SK-N-SH treated with all-trans-retinoic acid at 6 μM for 48 hours (cell line): ENCODE results near the gene FCHSD2.

Source experiments
- ARNTL ChIP-seq: fragments of 450-650 bp; formaldehyde crosslinking; IDR thresholded peaks from 2 replicates; pipeline ENCODE4 v1.5.0; 2020; ENCODE audit warnings: low read depth, mild to moderate bottlenecking, moderate library complexity, borderline replicate concordance
- PATZ1 ChIP-seq: fragments of 250-450 bp; sonication (Bioruptor Pico); IDR thresholded peaks from 2 replicates; pipeline ENCODE4 v1.8.0; 2020; ENCODE audit warnings: mild to moderate bottlenecking, moderate library complexity, borderline replicate concordance
- PPARA ChIP-seq: fragments of 250-450 bp; sonication (Bioruptor Pico); IDR thresholded peaks from 2 replicates; pipeline ENCODE4 v1.5.0; 2020; ENCODE audit warnings: mild to moderate bottlenecking, borderline replicate concordance
- ZFP30 ChIP-seq: fragments of 450-650 bp; formaldehyde crosslinking; IDR thresholded peaks from 2 replicates; pipeline ENCODE4 v1.5.0; 2022; ENCODE audit warnings: mild to moderate bottlenecking, moderate library complexity
- TF ChIP-seq, protein P1 (sequence below): fragments of 250-450 bp; sonication (Bioruptor Pico); IDR thresholded peaks from 2 replicates; pipeline ENCODE4 v1.8.0; 2021; ENCODE audit warnings: low read depth, mild to moderate bottlenecking, moderate library complexity, borderline replicate concordance
- TF ChIP-seq, protein P2 (sequence below): fragments of 250-450 bp; sonication (Bioruptor Pico); IDR thresholded peaks from 2 replicates; pipeline ENCODE4 v1.5.1; 2020; ENCODE audit warnings: low read depth, mild to moderate bottlenecking, moderate library complexity

GRCh38 chr11:72929256-72929655, 212.9 kb downstream of the FCHSD2 start:
- TF ChIP-seq, protein P1, sequence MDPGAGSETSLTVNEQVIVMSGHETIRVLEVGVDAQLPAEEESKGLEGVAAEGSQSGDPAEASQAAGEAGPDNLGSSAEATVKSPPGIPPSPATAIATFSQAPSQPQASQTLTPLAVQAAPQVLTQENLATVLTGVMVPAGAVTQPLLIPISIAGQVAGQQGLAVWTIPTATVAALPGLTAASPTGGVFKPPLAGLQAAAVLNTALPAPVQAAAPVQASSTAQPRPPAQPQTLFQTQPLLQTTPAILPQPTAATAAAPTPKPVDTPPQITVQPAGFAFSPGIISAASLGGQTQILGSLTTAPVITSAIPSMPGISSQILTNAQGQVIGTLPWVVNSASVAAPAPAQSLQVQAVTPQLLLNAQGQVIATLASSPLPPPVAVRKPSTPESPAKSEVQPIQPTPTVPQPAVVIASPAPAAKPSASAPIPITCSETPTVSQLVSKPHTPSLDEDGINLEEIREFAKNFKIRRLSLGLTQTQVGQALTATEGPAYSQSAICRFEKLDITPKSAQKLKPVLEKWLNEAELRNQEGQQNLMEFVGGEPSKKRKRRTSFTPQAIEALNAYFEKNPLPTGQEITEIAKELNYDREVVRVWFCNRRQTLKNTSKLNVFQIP: no peak
- TF ChIP-seq, protein P2, sequence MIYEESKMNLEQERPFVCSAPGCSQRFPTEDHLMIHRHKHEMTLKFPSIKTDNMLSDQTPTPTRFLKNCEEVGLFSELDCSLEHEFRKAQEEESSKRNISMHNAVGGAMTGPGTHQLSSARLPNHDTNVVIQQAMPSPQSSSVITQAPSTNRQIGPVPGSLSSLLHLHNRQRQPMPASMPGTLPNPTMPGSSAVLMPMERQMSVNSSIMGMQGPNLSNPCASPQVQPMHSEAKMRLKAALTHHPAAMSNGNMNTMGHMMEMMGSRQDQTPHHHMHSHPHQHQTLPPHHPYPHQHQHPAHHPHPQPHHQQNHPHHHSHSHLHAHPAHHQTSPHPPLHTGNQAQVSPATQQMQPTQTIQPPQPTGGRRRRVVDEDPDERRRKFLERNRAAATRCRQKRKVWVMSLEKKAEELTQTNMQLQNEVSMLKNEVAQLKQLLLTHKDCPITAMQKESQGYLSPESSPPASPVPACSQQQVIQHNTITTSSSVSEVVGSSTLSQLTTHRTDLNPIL (CRISPR knock-in tag): no peak
- no peak for TF ChIP-seq PPARA (CRISPR knock-in tag)
- TF ChIP-seq ARNTL: no peak
- no peak for TF ChIP-seq ZFP30 (CRISPR knock-in tag)
- TF ChIP-seq PATZ1: no peak
